ENCODE data around the gene NOS3. TPM values are rescaled to one million over a fixed set of nuclear protein-coding genes. Genes with fewer than 3 reads are reported as not detected.

The NOS3 gene
- polyA plus RNA-seq, 1 of the 3 experiments (the other 2 are of a cell fraction), result 0.41 TPM

GRCh38 chr7:151043959-151044358 is 53.1 kb downstream of the NOS3 start:
- Histone ChIP-seq H4K20me1 (ENCODE audit: insufficient read depth) (no peaks in the 10 kb centered on the region), H3F3A (replicated peaks; ENCODE audit: insufficient read depth) (peaks cover 25% of the 10 kb centered on the region), H2AFZ (ENCODE audit: low read depth) (no peak overlapping the region), H3K9me3 (no peaks in the 10 kb centered on the region), H3K9ac (no peak overlapping the region), H3K27ac (ENCODE audit: low read depth in 2 of 2, low read length in 1 of 2) (no peak overlapping the region), H3K9me2 (no peaks in the 10 kb centered on the region), H3K27me3 (ENCODE audit: insufficient read depth) (no peaks in the 10 kb centered on the region), H3K36me3 (replicated peaks in 1 of 2; ENCODE audit: control insufficient read depth in 1 of 2, insufficient read depth in 2 of 2, low read length in 1 of 2) (peaks cover 4 to 20% of the 10 kb centered on the region in 2 experiments), H3K4me1 (ENCODE audit: control insufficient read depth in 1 of 2, insufficient read depth in 2 of 2, low read depth in 1 of 2, low read length in 1 of 2) (peaks cover 29 to 56% of the 10 kb centered on the region in 2 experiments), H3K4me2 (no peak overlapping the region), H3K4me3 (ENCODE audit: low read depth in 2 of 2, low read length in 1 of 2) (no peak overlapping the region), H3K79me2 (ENCODE audit: insufficient read depth) (no peaks in the 10 kb centered on the region)
- CTCF ChIA-PET, result interaction anchor here (1.5 to 3.7 kb wide), 2 partner anchors 15 to 25 kb away, joined by 3 to 21 read pairs; partner anchors contain the start of gene ABCB8
- WGBS (ENCODE audit: low lambda C conversion rate), result 98% methylated on average over 11 of the region's 20 CpGs
- POLR2A ChIA-PET, result no interaction called here
- DNase-seq, result no peak
- TF ChIP-seq USF2 (IDR thresholded peaks at IDR 0.05; ENCODE audit: borderline replicate concordance, low read depth, low read length), result no peak
- TF ChIP-seq TAF1 (IDR thresholded peaks at IDR 0.05; ENCODE audit: borderline replicate concordance, low read depth, low read length), result no peak
- TF ChIP-seq YY1 (IDR thresholded peaks at IDR 0.05; ENCODE audit: low read depth), result no peak
- TF ChIP-seq USF1 (IDR thresholded peaks at IDR 0.05; ENCODE audit: borderline replicate concordance, low read depth), result no peak
- no peak for TF ChIP-seq JUND (IDR thresholded peaks at IDR 0.05)
- TF ChIP-seq PBX3 (IDR thresholded peaks at IDR 0.05), result no peak
- TF ChIP-seq EP300 (IDR thresholded peaks at IDR 0.05; ENCODE audit: borderline replicate concordance in 1 of 2, low read depth in 1 of 2, low read length in 1 of 2), result no peak
- TF ChIP-seq RXRA (IDR thresholded peaks at IDR 0.05; ENCODE audit: borderline replicate concordance, low read depth), result no peak
- no peak for TF ChIP-seq EZH2phosphoT487 (IDR thresholded peaks at IDR 0.05; ENCODE audit: borderline replicate concordance, low read depth)
- TF ChIP-seq MEF2A (IDR thresholded peaks at IDR 0.05; ENCODE audit: borderline replicate concordance, low read depth), result no peak
- no peak for TF ChIP-seq ZBTB33 (IDR thresholded peaks at IDR 0.05; ENCODE audit: borderline replicate concordance, low read depth)
- no peak for TF ChIP-seq TCF12 (IDR thresholded peaks at IDR 0.05)

- ChIA-PET CTCF (interaction anchor here (1.4 to 3.7 kb wide), 3 partner anchors 16 to 67 kb away, joined by 3 to 21 read pairs (median 3); partner anchors contain the start of gene ABCB8), POLR2A (interaction anchor here (0.7 to 0.9 kb wide), 2 partner anchors 11 to 21 kb away, joined by 3 read pairs; no protein-coding TSS in a partner anchor)
- Histone ChIP-seq H3K79me2 (ENCODE audit: insufficient read depth) (no peaks in the 10 kb centered on the region), H3K4me2 (no peak overlapping the region), H3K9me3 (no peaks in the 10 kb centered on the region), H2AFZ (ENCODE audit: low read depth) (no peak overlapping the region), H3F3A (replicated peaks; ENCODE audit: insufficient read depth) (peaks cover 14% of the 10 kb centered on the region), H3K36me3 (replicated peaks in 1 of 2; ENCODE audit: control insufficient read depth in 1 of 2, insufficient read depth in 2 of 2, low read length in 1 of 2) (peaks cover 4 to 20% of the 10 kb centered on the region in 2 experiments), H3K27ac (ENCODE audit: low read depth in 2 of 2, low read length in 1 of 2) (peak overlapping the region in 1 of 2 experiments; percentile 78; a peak in 1 of 4 replicates), H3K4me1 (ENCODE audit: control insufficient read depth in 1 of 2, insufficient read depth in 2 of 2, low read depth in 1 of 2, low read length in 1 of 2) (peaks cover 16 to 43% of the 10 kb centered on the region in 2 experiments), H3K9me2 (no peaks in the 10 kb centered on the region), H3K27me3 (ENCODE audit: insufficient read depth) (no peaks in the 10 kb centered on the region), H4K20me1 (ENCODE audit: insufficient read depth) (no peaks in the 10 kb centered on the region), H3K9ac (no peak overlapping the region), H3K4me3 (ENCODE audit: low read depth in 2 of 2, low read length in 1 of 2) (no peak overlapping the region)
- TF ChIP-seq PBX3 (IDR thresholded peaks at IDR 0.05) (no peak), TAF1 (IDR thresholded peaks at IDR 0.05; ENCODE audit: borderline replicate concordance, low read depth, low read length) (no peak), MEF2A (IDR thresholded peaks at IDR 0.05; ENCODE audit: borderline replicate concordance, low read depth) (no peak), GABPA (IDR thresholded peaks at IDR 0.05; ENCODE audit: low read depth) (no peak)
- WGBS (ENCODE audit: low lambda C conversion rate), result 84% methylated on average over 7 of the region's 11 CpGs
- no peak for DNase-seq
Observed at GRCh38 chr7:151045262-151045661, 54.4 kb downstream of the NOS3 start.
